GM20431 (cell line): ENCODE data around the gene CRHR1.

ENCODE experiments used
- in situ Hi-C: fragments of 300-500 bp; cut with MseI, MboI; formaldehyde crosslinking; loops from one replicate; pipeline ENCODE4 v1.15.0; 2020; ENCODE audit warnings: low sequenced_read_pairs; ENCODE audit not compliant: unreplicated experiment

The CRHR1 gene

DNA sequence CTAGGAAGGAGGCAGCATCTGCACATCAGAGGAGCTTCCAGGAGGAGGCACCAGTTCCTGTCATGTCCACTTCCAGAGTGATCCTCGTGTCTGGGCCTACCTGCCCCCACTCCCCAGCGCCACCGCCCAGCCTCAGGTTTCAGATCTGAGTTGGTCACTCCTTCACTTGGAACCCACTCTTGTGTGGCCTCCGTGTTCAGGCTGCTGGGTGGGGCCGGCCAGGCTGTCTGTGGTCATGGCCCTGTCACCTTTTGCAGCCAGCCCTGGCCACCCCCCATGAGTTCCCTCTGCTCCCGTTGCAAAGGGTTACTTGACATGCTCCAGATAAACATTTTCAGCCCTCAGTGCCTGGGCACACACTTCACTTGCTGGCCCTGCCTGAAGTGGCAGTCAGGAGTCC lies 33.9 kb downstream of the CRHR1 start:
- in situ Hi-C loops: no loop called here

DNA sequence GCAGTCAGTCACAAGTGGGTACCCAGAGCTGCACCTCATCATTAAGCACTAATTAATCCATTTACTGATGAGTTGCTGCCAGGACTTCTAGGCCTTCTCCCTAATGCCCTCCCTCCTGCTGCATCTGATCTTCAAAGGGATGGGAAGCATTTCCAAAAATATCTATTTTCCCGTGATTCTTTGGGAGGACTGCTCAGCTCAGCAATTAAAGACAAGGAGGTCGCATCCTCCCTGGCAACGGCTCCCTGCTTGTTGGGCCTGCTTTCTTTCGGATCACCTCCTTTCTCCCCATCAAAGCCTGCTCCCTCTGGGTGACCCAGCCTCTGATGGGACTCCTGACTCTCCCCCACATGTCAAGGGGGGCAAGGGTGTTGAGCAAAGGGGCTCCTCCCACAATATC lies 34.6 kb downstream of the CRHR1 start:
- in situ Hi-C loops: no loop called here

DNA sequence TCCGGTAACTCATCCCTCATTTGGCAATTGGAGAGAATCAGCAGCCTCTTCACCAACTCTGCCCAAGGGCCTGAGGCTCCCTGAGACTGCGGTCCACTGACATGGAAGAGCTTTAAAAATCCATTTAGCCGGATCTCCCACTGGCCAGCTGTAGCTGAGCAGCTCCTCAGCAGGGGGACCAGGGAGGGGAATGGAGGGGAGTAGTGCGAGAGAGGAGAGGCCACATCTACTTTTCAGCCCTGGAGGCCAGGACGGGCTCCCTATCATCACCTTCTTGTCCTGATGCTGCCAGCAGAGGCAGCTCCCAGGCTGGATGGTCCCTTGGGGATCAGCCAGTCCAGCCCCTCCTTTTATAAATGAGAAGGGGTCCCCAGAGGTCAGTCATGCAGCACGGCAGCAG lies 35.5 kb downstream of the CRHR1 start:
- in situ Hi-C loops: loop anchor here (10.0 kb wide), 1 partner anchor 175 kb away; no protein-coding TSS in a partner anchor

DNA sequence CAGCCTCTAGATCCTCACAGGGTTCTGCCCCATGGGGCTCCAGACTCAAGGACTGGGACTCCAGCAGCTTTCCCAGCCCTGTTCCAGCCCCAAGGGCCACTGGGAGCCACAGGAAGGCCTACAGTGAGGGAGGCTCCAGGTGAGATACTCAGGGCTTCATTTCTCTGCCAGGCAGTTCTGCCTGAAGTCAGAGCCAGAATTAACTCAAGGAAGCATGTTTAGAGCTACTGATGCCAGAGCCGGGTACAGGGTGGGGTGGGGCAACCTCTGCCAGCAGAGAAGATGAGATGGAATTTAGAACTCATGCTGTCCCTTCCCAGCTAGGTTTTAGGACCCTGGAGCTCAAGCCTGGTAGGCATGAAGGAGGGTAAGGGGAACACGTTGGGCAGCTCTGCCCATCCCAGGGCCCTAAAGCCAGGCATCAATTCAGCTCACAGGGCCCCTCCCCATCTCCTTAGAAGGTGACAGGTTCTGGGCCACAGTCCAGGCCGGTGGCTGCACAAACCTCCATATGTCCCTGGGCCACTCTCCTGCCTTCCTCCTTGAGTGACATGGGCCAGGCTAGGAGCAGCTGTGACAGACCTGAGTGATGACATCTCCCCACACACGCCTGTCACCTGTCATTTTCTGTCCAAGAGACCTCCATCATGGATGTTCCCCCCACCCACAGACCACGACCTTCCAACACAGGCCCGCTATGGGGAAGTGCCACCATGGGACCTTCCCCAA lies 36.1 kb downstream of the CRHR1 start:
- in situ Hi-C loops: loop anchor here (10.0 kb wide), 1 partner anchor 175 kb away; no protein-coding TSS in a partner anchor

DNA sequence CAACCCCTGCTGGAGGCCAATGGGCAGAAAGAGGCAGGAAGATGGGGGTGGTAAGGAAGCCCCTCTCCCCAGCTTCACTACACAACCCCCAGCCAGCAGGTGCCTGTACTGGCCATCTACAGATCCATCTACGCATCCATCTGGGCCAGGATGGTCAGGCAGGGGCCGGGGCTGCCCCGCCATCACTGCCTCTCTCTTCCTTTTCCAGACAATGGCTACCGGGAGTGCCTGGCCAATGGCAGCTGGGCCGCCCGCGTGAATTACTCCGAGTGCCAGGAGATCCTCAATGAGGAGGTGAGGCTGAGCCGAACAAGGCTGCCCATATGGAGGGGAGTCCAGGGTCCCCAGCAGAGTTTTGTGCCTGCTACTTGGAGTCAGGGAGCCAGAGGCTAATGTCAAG lies 37.0 kb downstream of the CRHR1 start:
- in situ Hi-C loops: loop anchor here (10.0 kb wide), 1 partner anchor 176 kb away; no protein-coding TSS in a partner anchor

DNA sequence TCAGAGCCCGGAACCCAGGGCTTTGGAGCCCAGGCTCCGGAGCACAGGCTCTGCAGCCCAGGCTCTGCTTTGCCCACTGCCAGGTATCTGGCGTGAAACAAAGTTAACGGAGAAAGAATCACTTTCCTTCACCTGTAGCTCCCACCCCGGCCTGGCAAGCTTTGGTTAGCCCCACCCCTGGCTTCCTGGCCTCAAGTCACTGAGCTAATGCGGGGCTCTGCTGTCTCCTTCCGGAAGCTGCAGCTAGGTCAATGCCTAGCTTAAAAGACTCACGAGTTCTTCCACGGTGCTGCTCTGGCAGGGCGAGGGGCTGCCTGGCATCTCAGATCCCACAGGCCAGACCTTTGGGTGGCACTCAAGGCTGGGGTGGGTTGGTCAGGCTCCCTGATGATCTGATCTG lies 39.5 kb downstream of the CRHR1 start:
- in situ Hi-C loops: loop anchor here (10.0 kb wide), 1 partner anchor 179 kb away; no protein-coding TSS in a partner anchor

DNA sequence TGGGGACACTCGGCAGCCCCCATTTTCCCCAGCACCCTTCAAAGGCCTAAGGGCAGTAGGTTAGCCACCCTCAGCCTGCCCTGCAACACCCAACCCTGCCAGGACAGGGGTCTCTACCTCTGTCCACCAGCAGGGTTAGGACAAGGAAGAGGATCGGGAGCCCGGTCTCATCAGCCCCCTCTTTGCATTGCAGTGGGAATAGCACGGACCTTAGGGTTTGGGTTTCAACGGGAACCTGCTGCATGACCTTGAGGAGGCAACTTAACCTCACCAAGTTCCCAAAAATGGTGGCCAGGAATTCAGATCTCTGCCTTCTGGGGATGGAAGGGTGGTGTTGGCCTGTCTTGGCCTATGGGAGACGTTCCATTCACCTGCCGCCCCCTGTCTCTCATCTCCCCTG lies 40.4 kb downstream of the CRHR1 start:
- in situ Hi-C loops: loop anchor here (10.0 kb wide), 1 partner anchor 180 kb away; no protein-coding TSS in a partner anchor

DNA sequence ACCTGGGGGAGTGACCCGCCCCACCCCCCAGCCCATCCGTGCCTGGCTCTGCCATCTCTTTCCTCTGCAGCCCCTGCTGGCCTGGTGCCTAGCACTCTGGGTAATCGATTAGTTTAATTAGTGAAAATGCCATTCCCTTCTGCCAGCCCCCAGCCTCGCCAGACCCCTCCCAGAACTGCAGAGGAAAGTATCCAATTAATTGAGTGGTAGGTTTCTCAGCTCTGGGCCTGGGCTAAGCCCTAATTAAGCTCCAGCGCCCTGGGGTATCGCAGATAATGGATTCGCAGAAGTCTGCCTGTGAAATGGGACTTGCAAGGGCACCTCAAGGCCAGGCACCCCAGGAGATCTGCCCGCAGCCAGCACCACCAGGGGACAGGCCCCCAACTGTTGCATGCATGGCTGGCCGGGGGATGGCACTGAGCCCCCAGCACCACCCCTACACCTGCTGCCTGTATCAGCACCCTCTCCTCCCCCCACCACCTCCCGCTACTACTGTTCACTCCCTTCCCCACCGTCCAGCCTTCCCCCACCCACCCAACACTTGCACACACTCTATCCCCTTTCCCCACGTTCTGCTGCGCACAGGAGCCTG lies 40.9 kb downstream of the CRHR1 start:
- in situ Hi-C loops: loop anchor here (10.0 kb wide), 1 partner anchor 180 kb away; no protein-coding TSS in a partner anchor

DNA sequence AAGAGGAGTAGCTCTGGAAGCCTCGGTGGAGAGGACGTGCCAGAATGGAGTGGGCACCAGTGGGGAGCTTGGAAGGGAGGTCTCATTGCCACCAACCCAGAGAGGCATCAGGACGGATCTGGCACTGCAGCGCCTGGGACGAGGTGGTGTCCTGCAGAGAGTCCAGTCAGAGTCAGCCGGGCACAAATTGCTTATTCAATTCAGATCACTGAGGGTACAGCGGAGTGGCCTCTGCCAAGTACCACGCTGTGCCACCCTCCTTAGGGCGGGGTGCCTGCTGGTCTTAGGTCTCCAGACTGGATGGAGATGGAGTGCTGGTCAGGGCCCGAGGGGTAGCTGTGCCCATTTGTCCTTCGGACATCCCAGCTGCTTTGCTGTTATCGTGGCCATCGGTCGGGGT lies 41.7 kb downstream of the CRHR1 start:
- in situ Hi-C loops: loop anchor here (10.0 kb wide), 1 partner anchor 181 kb away; no protein-coding TSS in a partner anchor

DNA sequence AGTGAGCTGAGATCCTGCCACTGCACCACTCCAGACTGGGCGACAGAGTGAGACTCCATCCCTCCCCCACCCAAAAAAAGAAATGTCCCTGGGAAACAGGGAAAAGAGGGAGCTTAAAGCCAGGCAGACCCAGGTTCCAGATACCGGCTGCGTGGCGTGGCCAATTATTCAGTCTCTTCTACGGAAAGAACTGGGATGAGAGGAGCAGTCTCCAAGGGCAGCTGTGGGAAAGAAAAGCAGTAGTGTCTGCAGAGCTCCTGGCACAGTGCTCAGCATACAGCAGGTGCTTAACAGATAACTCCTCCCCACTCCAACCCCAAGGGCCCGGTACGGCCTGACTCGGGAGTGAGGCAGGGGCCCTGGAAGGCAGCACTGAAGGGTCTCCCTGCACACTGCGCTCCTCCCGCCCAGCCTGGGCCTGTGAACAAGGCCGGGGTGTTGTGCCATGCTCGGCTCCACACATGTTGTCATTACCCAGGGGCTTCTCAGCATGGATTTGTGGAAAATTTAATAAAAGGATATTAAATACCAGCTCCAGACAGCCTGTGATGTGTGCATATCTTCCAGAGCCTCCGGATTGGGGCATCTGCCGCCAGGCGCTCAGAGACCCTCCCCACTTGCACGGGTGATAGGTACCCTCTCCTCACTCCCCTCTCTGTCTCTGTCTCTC lies 42.9 kb downstream of the CRHR1 start:
- in situ Hi-C loops: loop anchor here (10.0 kb wide), 1 partner anchor 182 kb away; no protein-coding TSS in a partner anchor

DNA sequence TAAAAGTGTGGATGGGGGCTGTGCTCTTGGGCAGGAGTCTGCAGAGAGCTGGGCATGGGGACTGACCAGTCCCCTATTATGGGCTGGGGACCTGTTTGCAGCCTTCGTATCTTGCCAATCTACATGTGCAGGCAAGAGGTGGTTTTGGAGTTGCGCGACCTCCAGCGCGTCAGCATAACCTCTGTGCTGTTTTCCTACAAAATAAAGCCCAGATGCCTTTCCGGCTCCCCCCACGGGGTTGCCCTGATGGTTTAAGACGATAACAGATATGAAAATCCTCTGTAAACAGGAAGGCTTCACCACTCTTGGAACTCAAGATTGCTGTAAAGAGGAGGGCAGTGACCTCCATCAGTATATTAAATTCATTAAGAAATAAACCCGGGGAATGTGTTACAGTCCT lies 44.1 kb downstream of the CRHR1 start:
- in situ Hi-C loops: loop anchor here (10.0 kb wide), 1 partner anchor 183 kb away; no protein-coding TSS in a partner anchor

DNA sequence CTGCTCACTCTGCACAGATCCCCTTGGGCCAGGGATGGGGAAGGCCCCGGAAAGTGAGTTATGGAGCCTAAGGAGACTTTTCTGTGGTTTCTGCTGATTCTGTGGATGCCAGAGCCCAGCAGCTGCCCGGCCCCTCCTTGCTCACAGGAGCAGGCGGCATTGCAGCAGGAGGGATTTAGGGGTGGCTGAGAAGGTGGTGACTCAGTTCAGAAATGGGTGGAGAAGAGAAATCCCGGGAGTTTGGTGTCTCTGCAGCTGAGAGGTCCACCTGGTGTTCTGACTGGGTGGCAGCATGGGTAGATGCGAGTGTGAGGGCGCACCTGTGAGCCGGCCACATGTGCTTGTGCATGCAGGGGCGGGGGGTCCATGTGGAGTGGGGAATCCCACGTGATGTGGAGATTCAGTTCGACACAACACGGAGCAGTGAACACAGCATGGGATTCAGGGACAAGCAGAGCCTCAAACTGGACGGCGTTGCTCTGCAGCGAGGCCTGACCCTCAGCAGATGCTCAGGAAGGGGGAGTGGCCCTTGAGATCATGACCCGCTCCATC lies 44.5 kb downstream of the CRHR1 start:
- in situ Hi-C loops: loop anchor here (10.0 kb wide), 1 partner anchor 184 kb away; no protein-coding TSS in a partner anchor

DNA sequence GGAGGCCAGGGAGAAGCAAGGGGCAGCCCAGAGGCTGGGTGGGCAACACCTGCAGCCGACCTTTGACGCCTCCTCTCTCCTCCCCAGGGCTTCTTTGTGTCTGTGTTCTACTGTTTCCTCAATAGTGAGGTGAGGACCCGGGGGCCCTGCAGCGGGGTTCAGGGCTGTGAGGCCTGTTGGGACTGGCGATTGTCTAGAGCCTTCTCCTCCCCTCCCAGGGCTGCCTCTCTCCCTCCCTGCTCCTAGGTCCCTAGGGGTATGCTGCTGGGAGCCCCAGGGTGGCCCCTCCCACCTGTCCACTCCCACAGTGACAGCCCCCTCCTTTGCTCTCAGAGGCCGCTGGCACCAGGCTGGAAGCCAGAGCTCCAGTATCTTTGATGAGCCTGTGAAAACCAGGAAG lies 49.8 kb downstream of the CRHR1 start:
- in situ Hi-C loops: no loop called here

DNA sequence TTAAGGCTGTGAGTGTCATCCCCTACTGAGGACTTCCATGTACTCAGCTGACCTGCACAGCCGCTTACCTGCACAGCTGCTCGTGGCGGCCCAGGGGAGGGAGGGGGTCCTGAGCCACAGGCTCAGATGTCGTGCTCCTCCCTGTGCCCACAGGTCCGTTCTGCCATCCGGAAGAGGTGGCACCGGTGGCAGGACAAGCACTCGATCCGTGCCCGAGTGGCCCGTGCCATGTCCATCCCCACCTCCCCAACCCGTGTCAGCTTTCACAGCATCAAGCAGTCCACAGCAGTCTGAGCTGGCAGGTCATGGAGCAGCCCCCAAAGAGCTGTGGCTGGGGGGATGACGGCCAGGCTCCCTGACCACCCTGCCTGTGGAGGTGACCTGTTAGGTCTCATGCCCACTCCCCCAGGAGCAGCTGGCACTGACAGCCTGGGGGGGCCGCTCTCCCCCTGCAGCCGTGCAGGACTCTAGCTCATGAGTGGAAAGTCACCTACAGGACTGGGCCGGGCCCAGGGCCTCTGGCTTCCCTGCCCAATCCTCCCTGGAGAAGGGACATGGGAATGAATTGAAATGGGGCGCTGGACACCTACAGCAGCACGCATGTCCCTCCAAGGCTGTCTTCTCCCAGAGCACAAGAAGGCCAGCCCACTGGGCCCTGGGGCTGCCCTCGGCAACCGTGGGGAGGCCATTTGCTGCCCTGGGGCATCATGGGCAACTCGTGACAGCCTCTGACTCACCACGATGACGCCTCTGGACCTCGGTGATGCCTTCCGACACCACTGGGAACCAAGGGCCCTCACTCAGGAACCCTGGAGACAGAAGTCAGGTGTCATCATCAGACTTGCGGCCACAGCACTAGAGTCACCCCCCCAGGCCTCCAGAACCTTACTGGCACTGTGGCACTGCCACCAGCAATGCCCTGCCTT lies 50.6 kb downstream of the CRHR1 start:
- in situ Hi-C loops: no loop called here

DNA sequence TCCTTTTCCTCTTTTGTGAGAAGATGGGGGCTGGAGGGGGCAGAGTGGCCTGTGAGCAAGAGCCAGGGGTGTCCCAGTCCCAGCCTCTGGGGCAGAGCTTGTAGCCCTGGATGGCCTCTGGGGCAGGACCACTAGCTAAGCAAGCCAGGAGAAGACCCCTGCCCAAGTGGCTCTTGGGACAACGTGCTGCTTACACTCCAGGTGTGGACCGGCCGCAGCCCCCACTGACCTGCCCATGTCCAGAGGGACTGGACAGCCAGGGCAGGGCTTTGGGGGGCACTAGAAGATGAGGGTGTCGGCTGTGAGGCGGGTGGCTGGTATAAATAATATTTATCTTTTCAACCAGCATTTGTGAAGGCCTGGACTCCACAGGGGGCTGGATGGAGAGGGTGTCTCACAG lies 51.4 kb downstream of the CRHR1 start:
- in situ Hi-C loops: no loop called here

DNA sequence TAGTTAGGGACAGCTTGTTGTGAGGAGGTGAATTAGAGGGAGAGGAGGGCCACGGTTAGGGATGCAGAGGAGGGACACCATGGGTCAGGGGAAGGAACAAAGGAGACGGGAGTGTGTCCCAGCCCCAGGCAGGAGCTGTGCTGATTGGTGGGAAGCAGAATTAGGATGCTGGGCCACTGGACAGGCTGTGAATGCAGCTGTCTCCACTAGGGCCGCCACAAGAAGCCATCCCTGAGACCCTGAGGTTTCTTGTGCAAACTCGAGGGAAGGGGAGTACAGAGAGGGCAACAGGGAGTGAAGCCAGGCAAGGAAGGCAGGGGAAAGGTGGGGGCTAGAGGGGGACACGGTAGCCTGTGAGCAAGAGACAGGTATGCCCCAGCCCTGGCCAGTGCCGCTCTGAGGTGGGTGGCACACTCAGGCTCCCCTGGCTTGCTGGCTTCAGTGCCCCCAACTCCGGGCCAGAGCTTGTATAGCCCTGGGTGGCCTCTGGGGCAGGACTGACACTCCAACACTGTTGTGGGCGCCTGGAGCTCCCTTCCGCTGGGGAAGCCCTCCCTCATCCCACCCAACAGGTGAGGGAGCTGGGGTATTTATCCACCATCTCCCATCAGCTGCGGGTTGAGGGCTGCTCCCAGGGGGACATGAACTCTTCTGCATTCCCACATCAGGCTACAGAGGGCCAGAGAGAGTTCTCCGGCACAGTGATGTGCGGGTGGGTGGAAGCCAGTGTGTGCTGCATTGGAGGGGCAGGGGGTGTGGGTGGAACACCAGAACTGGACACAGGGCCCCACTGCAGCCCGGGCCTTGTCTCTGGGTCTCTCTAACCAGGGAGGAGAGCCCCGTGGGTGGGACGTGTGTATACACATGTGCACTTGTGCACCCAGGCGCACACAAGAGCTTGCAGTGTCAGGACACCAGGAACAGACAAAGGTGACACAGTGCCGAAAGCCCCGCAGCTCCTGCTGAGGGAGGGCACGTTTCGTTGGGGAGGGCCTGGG lies 52.2 kb downstream of the CRHR1 start:
- in situ Hi-C loops: no loop called here

DNA sequence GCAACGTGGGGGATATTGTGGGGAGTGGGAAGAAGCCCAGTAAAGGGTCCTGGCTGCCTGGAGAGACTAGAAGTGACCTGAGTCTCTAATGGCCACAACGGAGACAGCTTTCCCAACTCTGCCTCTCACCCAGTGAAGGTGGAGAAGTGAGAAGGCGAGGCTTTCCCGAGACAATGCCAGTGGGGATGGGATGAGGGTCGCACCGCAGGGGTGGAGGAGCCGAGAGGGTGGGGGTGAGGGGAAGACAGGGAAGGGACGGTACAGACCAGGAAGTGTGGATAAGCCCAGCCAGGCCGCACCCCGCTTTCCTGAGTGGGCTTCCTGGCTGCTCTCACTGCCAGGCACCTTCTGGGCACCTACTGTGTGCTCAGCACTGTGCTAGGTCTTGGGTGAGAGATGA lies 53.1 kb downstream of the CRHR1 start:
- in situ Hi-C loops: no loop called here

DNA sequence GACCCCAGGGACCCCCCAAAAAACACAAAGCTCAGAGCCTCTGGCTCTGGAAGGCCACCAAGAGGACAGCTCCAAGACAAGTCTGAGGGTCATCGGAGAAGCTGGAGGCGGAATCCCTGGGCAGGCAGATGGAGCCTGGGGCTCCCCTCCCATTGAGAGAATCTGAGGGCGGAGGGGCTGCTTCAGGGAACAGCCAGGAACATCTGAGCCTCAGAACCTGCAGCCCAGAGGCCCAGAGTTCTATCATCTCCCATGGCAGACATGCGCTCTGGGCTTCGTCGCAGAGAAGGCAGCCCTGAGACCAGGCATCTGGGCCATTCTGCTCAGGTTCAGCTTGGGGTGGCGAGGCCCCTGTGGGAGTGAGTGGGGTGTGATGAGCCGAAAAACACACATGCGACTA lies 53.5 kb downstream of the CRHR1 start:
- in situ Hi-C loops: no loop called here
